PFSK-1 (cell line): ENCODE data around the gene KIF4A.

Experiments used
- FOXP2 ChIP-seq: optimal IDR thresholded peaks from 2 replicates; pipeline ENCODE3; 2011; ENCODE audit warnings: borderline replicate concordance, control low read depth, inconsistent platforms; ENCODE audit not compliant: insufficient read depth; ENCODE audit errors: extremely low read length, extremely low read depth
- POLR2AphosphoS5 ChIP-seq: IDR thresholded peaks from 2 replicates; pipeline ENCODE4 v1.6.1; 2012; ENCODE audit warnings: low read depth, mild to moderate bottlenecking, control low read depth, low read length, moderate library complexity
- REST ChIP-seq, 2 experiments: IDR thresholded peaks; 2 replicates each; pipeline versions ENCODE4 v1.6.1 to v1.8.0; 2011 to 2012; ENCODE audit warnings: low read depth in 2 of 2, low read length in 2 of 2, control low read depth in 1 of 2, inconsistent platforms in 1 of 2, mild to moderate bottlenecking in 1 of 2, moderate library complexity in 1 of 2; ENCODE audit not compliant: insufficient read depth in 1 of 2
- SIN3A ChIP-seq: IDR thresholded peaks from 2 replicates; pipeline ENCODE4 v1.6.1; 2012; ENCODE audit warnings: mild to moderate bottlenecking, low read length, moderate library complexity, borderline replicate concordance; ENCODE audit not compliant: insufficient read depth
- TAF1 ChIP-seq: IDR thresholded peaks from 2 replicates; pipeline ENCODE4 v1.6.1; 2012; ENCODE audit warnings: low read length, control low read depth, borderline replicate concordance; ENCODE audit not compliant: insufficient read depth

KIF4A gene

GRCh38 chrX:70343435-70343834 is 53.5 kb downstream of the KIF4A start:
- TF ChIP-seq FOXP2 (no peak), POLR2AphosphoS5 (no peak)

GRCh38 chrX:70346418-70347070 is 56.6 kb downstream of the KIF4A start:
- TF ChIP-seq FOXP2, result no peak
- TF ChIP-seq POLR2AphosphoS5, result no peak
- TF ChIP-seq REST (IDR thresholded peaks at IDR 0.05; ENCODE audit: insufficient read depth in 1 of 2, low read depth in 2 of 2, low read length in 2 of 2), result no peak
- TF ChIP-seq TAF1, result no peak
- TF ChIP-seq SIN3A, result no peak

- TF ChIP-seq REST (IDR thresholded peaks at IDR 0.05; ENCODE audit: insufficient read depth in 1 of 2, low read depth in 2 of 2, low read length in 2 of 2), result no peak
- TF ChIP-seq SIN3A, result no peak
- TF ChIP-seq POLR2AphosphoS5, result no peak
- TF ChIP-seq FOXP2, result no peak
- TF ChIP-seq TAF1, result no peak
Observed at GRCh38 chrX:70352496-70352895, 62.6 kb downstream of the KIF4A start.

- TF ChIP-seq REST (IDR thresholded peaks at IDR 0.05; ENCODE audit: insufficient read depth in 1 of 2, low read depth in 2 of 2, low read length in 2 of 2), result no peak
- no peak for TF ChIP-seq POLR2AphosphoS5
Observed at GRCh38 chrX:70353514-70353913, 63.6 kb downstream of the KIF4A start.

GRCh38 chrX:70354716-70355115 is 64.8 kb downstream of the KIF4A start:
- TF ChIP-seq POLR2AphosphoS5 (no peak), SIN3A (no peak), TAF1 (no peak)

GRCh38 chrX:70359458-70359857 is 69.6 kb downstream of the KIF4A start:
- no peak for TF ChIP-seq TAF1
- no peak for TF ChIP-seq FOXP2
- no peak for TF ChIP-seq POLR2AphosphoS5
- TF ChIP-seq SIN3A, result no peak
- no peak for TF ChIP-seq REST (IDR thresholded peaks at IDR 0.05; ENCODE audit: insufficient read depth in 1 of 2, low read depth in 2 of 2, low read length in 2 of 2)
